Measurements from ENCODE around the gene CPSF4.
A peak's percentile ranks its signal among the peaks of the same experiment; 100 is the strongest.

Gene CPSF4

GRCh38 chr7:99438573-99439480 is at the start of gene CPSF4, which contains the start of gene PTCD1:
Gene CPSF4 (plus strand): TSS chr7:99438943. CDS start chr7:99439083, 140 bp downstream.
Gene PTCD1 (minus strand): TSS chr7:99438798. CDS start chr7:99435242, 3,556 bp downstream.
- FAIRE-seq = peak; percentile 87
- DNase-seq (ENCODE audit: insufficient read length, low spot score) = peak; percentile 98

GRCh38 chr7:99389772-99390171 is 49.0 kb upstream of the CPSF4 start:
- DNase-seq (ENCODE audit: insufficient read length, low spot score) (no peak), FAIRE-seq (no peak)

DNA sequence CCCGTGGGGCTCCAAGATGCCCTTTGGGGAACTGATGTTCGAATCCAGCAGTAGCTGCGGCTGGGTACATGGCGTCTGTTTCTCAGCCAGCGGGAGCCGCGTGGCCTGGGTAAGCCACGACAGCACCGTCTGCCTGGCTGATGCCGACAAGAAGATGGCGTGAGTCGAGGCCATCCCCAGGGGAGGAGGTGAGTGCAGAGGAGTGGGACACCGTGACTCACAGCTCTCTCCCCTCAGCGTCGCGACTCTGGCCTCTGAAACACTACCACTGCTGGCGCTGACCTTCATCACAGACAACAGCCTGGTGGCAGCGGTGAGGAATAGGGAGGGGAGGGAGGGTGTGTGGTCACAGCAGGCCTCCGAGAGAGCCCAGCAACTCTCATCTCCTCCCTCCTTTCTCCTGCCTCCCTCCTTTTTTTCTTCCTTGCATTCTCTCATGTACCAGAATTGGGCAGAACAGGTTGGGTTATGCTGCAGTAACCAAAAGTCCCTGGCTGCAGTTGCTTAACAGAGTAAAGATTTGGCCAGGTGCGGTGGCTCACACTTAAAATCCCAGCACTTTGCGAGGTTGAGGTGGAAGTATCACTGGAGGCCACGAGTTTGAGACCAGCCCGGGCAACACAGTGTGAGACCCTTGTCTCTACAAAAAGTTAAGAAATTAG is 47.7 kb upstream of the CPSF4 start:
- DNase-seq (ENCODE audit: insufficient read length, low spot score) = no peak
- FAIRE-seq = no peak

GRCh38 chr7:99392046-99392445 is 46.7 kb upstream of the CPSF4 start:
- FAIRE-seq (no peak), DNase-seq (ENCODE audit: insufficient read length, low spot score) (no peak)

GRCh38 chr7:99392659-99393354 is 45.9 kb upstream of the CPSF4 start:
- no peak for DNase-seq (ENCODE audit: insufficient read length, low spot score)

DNA sequence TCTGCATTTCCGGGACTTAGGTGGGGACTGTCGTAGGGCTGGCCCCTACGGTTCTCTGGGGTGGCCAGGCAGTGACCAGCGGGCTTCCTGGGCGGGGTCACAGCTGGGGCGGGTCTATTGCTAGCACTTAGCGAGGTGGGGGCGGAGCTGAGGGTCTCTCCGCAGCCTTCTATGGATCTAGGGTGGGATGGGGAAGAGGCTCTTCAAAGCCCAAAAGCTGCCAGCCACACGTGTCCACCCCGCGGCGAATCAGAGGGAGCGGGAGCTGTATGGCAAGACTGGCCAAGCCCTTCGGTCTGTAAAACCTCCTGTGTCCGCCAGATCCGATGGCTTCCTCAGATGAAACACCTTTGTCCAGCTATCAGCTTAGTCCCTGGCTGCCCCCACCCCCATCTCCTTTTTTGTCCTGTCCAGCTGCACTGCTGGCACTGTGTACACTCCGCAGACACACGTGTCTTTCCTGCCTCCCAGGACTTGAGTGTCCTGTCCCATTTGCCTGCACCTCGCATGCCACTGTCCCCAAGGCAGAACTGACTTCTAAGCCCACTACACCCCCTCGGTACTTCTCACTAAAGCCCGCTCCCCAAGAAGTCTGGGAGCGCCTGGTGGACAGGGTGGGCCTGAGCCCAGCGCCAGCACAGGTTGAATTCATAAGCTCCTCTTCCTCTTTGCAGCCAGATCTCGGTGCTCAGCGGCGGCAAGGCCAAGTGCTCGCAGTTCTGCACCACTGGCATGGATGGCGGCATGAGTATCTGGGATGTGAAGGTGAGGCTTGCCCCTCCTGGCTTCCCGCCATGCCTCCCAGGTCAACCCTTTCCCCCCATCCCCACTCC is 45.2 kb upstream of the CPSF4 start:
- DNase-seq (ENCODE audit: insufficient read length, low spot score) = no peak

More at GRCh38 chr7:99392659-99393354, 45.9 kb upstream of the CPSF4 start:
- FAIRE-seq = no peak

GRCh38 chr7:99394188-99394502 is 44.6 kb upstream of the CPSF4 start:
- DNase-seq (ENCODE audit: insufficient read length, low spot score) (no peak), FAIRE-seq (no peak)

More for the DNA sequence above, 45.2 kb upstream of the CPSF4 start:
- FAIRE-seq = no peak

GRCh38 chr7:99395616-99396327 is 43.0 kb upstream of the CPSF4 start:
- FAIRE-seq (no peak), DNase-seq (ENCODE audit: insufficient read length, low spot score) (no peak)

DNA sequence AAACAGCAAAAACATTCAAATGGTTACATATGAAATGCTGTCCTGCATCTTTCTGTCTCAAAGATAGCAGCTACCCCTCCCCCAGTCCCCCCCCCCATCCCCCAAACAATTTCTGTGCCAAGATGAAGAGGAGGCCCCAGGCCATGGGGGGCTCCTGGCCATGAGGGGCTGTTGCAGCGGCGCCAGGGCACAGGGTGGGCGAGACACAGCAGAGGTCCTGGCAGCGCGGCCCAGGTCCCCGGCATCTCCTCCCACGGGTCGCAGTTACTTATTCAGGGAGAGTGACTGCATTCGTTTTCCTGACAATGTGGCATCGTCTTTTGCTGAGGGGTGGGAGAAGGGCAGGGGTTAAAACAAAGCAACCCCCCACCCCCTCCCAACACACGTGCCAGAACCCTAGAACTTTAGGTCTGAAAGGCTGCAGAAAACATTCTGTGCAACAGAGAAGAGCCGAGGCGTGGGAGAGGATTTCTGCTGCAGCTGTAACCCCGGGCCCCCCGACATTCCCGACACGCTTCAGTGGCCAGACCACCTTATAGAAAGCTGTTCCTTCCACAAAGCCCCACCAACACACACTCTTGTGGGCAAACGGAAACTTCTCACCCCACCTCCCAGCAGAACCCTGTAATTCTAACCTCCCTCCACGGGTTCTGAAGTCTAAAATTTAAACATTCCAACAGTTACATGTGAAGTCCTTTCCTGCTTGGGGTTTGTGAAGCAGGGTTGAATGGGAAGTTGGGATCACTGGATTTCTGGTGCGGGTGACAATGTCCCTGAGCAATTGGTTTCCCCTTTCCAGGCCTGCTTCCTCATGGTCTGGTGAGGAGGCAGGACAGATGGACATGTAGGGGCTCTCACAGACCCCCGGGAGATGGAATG is 42.1 kb upstream of the CPSF4 start:
- FAIRE-seq (no peak), DNase-seq (ENCODE audit: insufficient read length, low spot score) (no peak)

GRCh38 chr7:99397297-99397983 is 41.3 kb upstream of the CPSF4 start:
- FAIRE-seq = no peak

DNA sequence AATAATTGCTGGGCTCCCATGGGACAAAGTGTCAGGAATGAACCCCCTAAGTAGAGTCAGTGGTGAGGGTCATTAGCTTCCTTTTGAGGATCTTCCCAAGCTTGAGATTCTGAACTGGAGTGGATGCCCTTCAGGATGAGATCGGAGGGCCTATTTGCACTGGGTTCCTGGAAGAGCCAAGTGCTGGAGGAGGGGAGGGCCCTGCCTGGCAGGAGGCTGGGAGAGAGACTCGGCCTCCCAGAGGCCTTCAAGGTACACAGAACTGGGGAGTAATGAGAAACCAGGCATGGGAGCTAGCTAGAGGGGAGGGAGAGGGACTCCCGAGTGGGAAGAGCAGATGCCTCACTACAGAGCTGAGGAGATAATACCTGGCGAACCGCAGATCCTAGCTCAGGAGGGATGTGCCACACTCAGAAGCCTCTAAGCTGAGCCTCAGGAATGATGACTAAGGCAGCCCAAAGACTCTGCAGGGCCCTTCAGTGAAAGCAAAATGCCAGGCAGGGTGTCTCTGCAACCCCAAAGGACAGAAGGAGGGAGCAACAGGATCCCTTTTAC is 39.8 kb upstream of the CPSF4 start:
- no peak for FAIRE-seq

More at GRCh38 chr7:99397297-99397983, 41.3 kb upstream of the CPSF4 start:
- DNase-seq (ENCODE audit: insufficient read length, low spot score) = no peak

DNA sequence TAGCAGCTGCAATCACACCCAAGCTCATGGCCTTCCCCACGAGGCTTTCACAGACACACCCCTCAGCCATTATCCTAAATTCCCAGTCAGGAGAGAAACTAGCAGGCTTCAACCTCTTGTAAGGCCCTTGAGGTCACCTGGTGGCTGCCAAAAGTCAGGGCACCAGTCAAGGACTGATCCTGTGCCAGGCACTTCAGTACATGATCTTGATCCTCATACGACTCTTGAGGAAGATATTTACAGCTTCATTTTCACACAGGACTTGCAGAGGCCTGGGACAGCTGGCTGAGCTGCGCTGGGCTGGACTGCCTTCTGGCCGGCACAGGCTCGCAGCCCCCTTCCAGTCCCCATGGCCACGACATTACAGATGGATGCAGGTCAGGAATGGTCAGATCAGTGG is 39.1 kb upstream of the CPSF4 start:
- no peak for DNase-seq (ENCODE audit: insufficient read length, low spot score)
- FAIRE-seq = no peak

More for the DNA sequence above, 39.8 kb upstream of the CPSF4 start:
- no peak for DNase-seq (ENCODE audit: insufficient read length, low spot score)

- FAIRE-seq (no peak), DNase-seq (ENCODE audit: insufficient read length, low spot score) (no peak)
These were observed 35.9 kb upstream of the CPSF4 start for GRCh38 chr7:99402854-99403253.

- DNase-seq (ENCODE audit: insufficient read length, low spot score) (no peak), FAIRE-seq (no peak)
These were observed 35.0 kb upstream of the CPSF4 start for GRCh38 chr7:99403764-99404163.

DNA sequence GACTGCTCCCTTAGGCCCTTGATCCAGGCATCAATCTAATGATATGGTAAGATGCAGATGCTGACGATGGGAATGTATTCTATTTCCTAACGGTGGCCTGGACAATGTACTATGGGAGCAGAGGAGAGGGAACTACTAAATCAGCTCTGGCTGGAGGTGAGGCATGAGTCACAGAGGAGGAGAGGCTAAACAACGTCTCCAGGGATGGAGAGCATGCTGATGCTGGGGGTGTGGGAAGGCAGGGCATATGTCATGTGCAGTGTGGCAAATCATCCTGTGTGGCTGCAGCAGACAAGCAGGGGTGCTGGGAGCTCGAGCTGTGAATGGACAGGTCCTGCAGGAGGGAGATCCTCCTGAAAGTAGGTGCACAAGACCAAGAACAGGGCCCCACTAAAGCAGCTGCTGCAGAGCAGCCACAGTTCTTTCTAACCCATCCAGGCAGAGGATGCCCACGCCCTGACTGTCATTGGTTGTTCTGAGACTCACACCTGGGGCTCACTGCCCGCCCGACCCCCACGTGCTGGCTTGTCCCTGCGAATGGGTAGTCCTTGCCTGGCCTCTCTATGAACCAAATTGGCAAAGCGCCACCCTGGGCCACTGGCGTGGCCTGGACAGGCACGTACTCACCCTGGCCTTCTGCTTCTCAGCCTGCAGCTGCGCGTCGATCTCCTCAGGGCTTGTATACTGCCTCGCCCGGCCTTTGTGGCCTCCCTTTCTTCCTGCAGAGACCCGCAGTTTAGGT is 34.3 kb upstream of the CPSF4 start:
- FAIRE-seq = no peak
- no peak for DNase-seq (ENCODE audit: insufficient read length, low spot score)

DNA sequence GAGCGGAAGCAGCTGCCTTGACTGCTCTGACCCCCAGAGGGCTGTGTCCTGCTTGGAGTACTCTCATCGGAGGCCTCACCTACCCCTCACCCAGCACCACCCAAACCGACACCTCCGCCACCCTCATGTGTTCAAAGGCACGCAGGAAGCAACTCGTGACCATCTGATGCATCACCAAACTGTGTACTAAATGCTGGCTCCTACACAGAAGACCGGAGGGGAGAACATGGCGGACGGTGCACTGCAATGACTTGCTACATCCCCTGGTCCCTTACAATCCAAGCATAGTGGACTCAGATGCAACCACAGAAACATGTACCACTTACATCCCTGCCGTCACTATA is 33.8 kb upstream of the CPSF4 start:
- no peak for DNase-seq (ENCODE audit: insufficient read length, low spot score)
- no peak for FAIRE-seq

GRCh38 chr7:99406557-99406956 is 32.2 kb upstream of the CPSF4 start:
- no peak for FAIRE-seq
- no peak for DNase-seq (ENCODE audit: insufficient read length, low spot score)
